Suprapubic skin (tissue), 4 donors: Measurements from ENCODE around the gene CHN2.

Source experiments
- CTCF ChIP-seq, 2 donors: fragments of 200-600 bp in 1 of 2; fragments of 450-650 bp in 1 of 2; sonication (generic) in 1 of 2; IDR thresholded peaks; one replicate each; pipeline ENCODE4 v1.5.1; 2016 to 2019; ENCODE audit warnings: antibody characterized with exemption in 2 of 2, mild to moderate bottlenecking in 1 of 2, moderate library complexity in 1 of 2
- POLR2A ChIP-seq, 2 donors: fragments of 450-650 bp; IDR thresholded peaks; one replicate each; pipeline ENCODE4 v1.6.1; 2017; ENCODE audit warnings: antibody characterized with exemption in 2 of 2, mild to moderate bottlenecking in 2 of 2, moderate library complexity in 2 of 2
- POLR2AphosphoS5 ChIP-seq, 3 donors: sonication (generic); formaldehyde crosslinking; IDR thresholded peaks; one replicate each; pipeline ENCODE4 v1.6.1; 2017; ENCODE audit warnings: antibody characterized with exemption in 3 of 3

GRCh38 chr7:29311314-29311713, 116.7 kb downstream of the CHN2 start:
- TF ChIP-seq POLR2A (IDR thresholded peaks at IDR 0.05) (no peak), CTCF (IDR thresholded peaks at IDR 0.05) (no peak), POLR2AphosphoS5 (IDR thresholded peaks at IDR 0.05) (no peak)
